Measurements from ENCODE around the gene RFWD3.
"Not testable (repeated sequence)": the region's sequence is repeated elsewhere in the genome, so short reads cannot be mapped to it uniquely, and the experiment has no call there.

Gene RFWD3

GRCh38 chr16:74666010-74666421 is 661 bp downstream of the RFWD3 start:
- DNase-seq, result no peak

DNA sequence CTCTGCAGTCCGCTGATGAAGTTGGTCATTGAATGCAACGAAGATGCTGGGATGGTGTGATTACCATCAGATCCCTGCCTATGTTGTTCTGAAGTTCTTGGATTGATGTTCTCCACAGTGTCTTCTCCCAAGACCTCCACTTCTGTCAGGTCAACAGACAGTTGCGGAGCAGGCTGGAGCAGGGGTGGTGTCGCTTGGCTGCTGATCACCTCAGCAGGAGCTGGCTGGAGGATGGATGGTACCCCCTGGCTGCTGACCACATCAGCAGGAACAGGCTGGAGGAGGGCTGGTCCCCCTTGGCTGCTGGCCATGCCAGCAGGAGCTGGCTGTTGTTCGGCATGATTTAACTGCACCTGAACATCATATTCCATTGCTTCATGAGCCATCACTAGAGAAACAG is 5.6 kb downstream of the RFWD3 start:
- DNase-seq, result no peak

DNA sequence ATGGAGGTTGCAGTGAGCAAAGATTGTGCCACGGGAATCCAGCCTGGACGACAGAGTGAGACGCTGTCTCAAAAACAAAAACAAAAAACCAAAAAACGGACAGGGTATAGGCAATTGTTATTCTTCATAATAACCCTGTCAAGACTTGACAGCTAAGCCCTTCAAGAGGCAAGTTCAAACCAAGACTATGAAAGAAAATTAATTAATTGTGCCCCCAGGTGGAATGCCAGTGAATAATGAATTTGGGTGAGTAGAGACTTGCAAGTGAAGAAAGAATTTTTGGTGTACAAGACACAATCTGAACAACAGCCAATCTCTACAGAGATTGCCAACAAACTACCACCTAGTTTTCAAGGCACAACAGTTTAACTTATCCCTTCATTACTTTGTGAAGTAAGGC is 6.3 kb downstream of the RFWD3 start:
- DNase-seq, result no peak

DNA sequence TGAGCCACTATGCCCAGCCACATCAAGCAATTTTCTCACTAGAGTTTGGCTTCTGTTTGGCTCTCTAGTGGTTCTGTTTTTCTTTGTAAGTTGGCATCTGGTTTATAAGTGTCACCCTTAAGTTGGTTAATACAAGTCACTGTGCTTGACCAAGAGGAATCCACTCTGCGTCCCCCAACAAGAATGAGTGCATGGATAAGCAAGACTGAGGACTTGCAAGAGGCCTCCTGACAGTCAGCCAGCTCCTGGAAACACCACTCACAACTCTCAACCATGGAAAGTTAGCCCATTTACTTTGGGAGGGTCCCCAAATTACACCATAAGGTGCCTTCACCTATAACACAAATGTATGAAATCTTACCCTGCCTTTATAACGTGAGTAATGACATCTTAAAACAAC is 7.6 kb downstream of the RFWD3 start:
- no peak for DNase-seq

GRCh38 chr16:74657870-74658642 is 8.6 kb downstream of the RFWD3 start:
- no peak for DNase-seq

GRCh38 chr16:74654536-74655050 is 12.1 kb downstream of the RFWD3 start:
- no peak for DNase-seq

- DNase-seq, result not testable (repeated sequence)
These were observed 13.8 kb downstream of the RFWD3 start for GRCh38 chr16:74652883-74653282.

DNA sequence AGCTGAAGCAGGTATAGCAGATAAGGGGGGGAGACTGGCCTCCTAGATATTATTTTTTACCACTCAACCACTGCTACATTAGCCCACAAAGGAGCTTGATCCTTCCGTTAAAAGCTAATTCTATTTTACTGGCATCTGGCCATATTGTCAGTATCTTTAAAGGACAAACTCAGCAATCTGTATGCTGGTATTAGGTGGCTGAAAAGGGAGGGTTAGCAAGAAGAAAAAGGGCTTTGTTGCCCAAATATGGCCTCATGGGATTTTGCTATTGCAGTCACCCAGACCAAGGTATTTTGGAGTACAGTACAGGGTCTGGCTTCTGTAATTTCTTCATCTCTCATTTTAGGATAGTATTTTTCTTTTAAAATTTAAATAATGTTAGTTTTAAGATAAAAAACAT is 14.4 kb downstream of the RFWD3 start:
- DNase-seq, result no peak

- DNase-seq, result no peak
These were observed 14.8 kb downstream of the RFWD3 start for GRCh38 chr16:74651841-74652240.

GRCh38 chr16:74650966-74651567 is 15.6 kb downstream of the RFWD3 start:
- DNase-seq, result no peak

DNA sequence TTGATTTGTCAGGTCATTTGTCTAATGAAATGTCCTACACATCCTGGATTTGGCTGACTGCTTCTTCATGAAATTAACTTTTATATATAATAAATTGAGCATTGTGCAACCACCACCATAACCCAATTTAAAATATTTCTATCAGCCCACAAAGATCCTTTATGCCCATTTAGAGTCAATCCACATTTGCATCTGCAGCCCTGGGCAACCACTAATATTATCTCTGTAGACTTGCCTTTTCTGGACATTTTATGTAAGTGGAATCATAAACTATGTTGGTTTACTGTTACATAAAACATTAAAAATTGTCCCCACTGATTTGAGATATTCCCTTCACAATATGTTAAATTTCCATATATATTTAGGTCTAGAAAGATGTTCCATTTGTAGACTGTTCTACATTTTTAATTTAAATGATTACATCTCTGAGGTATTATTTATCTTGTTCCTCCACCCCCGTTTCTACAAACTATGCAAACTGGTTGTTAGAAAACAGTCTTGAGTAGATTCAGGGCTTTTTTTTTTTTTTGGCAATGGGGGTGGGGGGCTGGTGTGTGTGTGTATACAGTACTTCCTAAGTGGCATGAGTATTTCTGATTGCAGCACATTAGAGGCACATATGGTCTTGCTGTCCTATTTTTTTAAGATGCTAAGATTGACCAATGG is 16.7 kb downstream of the RFWD3 start:
- no peak for DNase-seq

DNA sequence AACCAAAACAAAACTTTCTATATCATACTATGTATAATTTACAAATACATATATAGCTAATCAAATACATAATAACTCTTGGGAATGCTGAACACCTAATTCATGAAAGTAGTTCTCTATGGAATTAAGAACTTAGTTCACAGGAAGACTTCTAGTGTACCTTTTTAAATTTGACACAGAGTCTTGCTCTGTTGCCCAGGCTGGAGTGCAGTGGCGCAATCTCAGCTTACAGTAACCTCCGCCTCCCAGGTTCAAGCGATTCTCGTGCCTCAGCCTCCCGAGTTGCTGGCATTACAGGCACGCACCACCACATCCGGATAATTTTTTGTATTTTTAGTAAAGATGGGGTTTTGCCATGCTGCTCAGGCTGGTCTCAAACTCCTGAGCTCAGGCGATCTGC is 24.7 kb downstream of the RFWD3 start:
- DNase-seq, result no peak

GRCh38 chr16:74637742-74638453 is 28.8 kb downstream of the RFWD3 start:
- no peak for DNase-seq

- no peak for DNase-seq
These were observed 31.4 kb downstream of the RFWD3 start for GRCh38 chr16:74635303-74635702.

DNA sequence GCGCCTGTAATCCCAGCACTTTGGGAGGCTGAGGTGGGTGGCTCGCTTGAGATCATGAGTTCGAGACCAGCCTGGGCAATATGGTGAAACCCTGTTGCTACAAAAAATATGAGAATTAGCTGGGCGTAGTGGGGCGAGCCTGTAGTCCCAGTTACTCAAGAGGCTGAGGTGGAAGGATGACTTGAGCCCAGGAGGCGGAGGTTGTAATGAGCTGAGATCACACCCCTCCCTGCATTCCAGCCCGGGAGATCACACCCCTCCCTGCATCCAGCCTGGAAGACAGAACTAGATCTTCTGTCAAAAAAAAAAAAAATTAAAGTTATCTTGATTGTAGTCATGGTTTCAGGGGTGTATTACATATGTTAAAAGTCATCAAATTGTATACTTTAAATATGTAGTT is 33.0 kb downstream of the RFWD3 start:
- DNase-seq, result no peak

- DNase-seq, result no peak
These were observed 39.0 kb downstream of the RFWD3 start for GRCh38 chr16:74627506-74628220.

GRCh38 chr16:74626741-74627416 is 39.8 kb downstream of the RFWD3 start:
- no peak for DNase-seq

DNA sequence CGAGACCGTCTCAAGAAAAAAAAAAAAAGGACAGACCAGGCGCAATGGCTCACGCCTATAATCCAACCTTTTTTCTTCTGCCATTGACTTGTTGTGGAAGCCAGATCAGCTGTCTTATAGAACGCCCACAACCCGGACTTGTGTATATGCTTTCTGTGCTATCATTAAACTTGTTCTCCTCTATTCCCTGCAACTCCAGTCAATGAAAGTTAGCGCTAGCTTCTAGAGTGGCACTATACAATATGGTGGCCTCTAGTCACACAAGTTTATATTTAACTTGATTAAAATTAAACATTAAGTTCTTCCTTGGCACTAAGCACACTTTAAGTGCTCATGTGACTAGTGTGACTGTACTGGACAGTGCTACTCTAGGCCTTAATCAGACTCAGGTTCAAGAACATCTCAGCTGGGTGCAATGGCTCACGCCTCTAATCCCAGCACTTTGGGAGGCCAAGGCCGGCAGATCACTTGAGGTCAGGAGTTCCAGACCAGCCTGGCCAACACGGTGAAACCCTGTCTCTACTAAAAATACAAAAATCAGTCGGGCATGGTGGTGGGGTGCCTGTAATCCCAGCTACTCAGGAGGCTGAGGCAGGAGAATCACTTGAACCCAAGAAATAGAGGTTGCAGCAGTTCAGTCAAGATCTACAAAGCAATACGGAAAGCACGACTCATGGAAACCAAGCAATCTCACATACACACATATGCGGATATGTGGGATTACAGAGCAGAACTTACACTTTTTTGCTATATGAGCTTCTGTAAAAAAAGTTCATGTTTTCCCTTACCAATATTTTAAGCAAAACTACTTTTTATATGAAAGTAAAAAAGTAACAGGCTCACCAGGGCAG is 41.0 kb downstream of the RFWD3 start:
- no peak for DNase-seq

- peak; percentile 10 for DNase-seq
These were observed 42.8 kb downstream of the RFWD3 start for GRCh38 chr16:74623839-74624235.

DNA sequence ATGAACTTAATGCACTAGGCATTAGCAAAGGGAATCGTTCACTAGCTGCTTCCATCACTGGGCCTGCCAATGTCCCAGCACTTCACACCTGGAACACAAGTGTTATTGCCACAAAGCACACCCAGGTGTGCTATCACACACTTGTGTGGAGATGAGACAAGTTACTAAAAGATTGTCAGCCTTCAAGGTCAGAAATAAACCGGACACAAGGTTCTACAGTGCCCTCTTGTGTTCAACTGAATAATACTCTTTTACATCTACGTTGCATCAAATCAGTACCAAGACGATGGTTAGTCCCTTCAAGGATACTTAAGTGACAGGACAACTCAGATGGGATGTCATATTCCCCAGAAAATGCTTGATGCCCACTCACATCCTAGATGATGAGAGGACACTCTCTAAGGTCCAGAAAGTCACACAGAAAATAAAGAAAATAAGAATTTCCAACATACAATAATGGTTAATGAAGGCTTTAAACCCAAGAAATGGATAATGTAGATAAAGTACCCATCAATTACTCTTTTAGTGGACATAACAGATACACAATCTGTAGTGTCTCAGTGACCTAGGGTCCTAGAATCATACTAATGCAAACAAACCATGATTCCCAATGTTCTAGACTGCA is 43.4 kb downstream of the RFWD3 start:
- peak; percentile 20 for DNase-seq

DNA sequence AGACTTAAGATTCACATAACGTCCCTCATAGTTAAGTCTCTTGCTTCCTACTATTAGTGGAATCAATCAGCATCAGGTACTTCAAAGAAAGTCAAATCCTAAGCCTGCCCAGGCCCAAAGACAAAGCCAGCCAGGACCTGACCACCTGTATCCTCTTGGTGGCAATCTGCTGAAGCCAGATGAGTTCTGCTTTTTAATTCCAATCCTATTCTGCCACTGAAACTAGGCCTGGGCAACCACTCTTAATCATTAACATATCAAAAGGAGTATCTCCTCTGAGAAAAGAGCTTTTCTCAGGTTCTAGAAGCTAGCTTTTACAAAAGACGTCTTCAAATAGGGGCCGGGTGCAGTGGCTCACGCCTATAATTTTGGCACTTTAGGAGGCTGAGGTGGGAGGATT is 44.7 kb downstream of the RFWD3 start:
- DNase-seq, result no peak
